Activated CD8-positive, alpha-beta T cell treated with anti-CD3 and anti-CD28 coated beads for 36 hours (primary cell): ENCODE data around the gene ATP1B2. TPM values are rescaled to one million over a fixed set of nuclear protein-coding genes. Genes with fewer than 3 reads are reported as not detected.

ENCODE experiments used
- ATAC-seq: fragments of 200-7000 bp; cut with Tn5 transposase; one replicate; pipeline ENCODE4 v1.10.0; 2021; ENCODE audit warnings: mild to moderate bottlenecking, moderate library complexity
- CTCF ChIA-PET: fragments of 350-600 bp; sonication (Branson Sonifier 250); formaldehyde crosslinking; loops from one replicate; lab custom pipeline; 2021; ENCODE audit warnings: antibody characterized with exemption; lab: Charles Lee
- POLR2A ChIA-PET: fragments of 350-600 bp; sonication (Branson Sonifier 250); formaldehyde crosslinking; loops from one replicate; lab custom pipeline; 2021; ENCODE audit warnings: antibody characterized with exemption; lab: Charles Lee
- DNase-seq: peaks from one replicate; pipeline ENCODE4 v3.0.0-alpha.2; 2020
- H3K27ac Mint-ChIP-seq: one replicate; pipeline ENCODE4 v1.8.0; 2021; ENCODE audit warnings: mild to moderate bottlenecking, mixed read lengths
- H3K27me3 Mint-ChIP-seq: one replicate; pipeline ENCODE4 v1.8.0; 2021; ENCODE audit warnings: mixed read lengths
- H3K36me3 Mint-ChIP-seq: one replicate; pipeline ENCODE4 v1.8.0; 2021; ENCODE audit warnings: low read depth, mixed read lengths
- H3K4me1 Mint-ChIP-seq: one replicate; pipeline ENCODE4 v1.8.0; 2021; ENCODE audit warnings: low read depth, mixed read lengths
- H3K4me3 Mint-ChIP-seq: one replicate; pipeline ENCODE4 v1.8.0; 2021; ENCODE audit warnings: mild to moderate bottlenecking, moderate library complexity, mixed read lengths
- H3K9me3 Mint-ChIP-seq: one replicate; pipeline ENCODE4 v1.8.0; 2021; ENCODE audit warnings: mixed read lengths
- intact Hi-C: fragments of 100-400 bp; cut with micrococcal nuclease; formaldehyde crosslinking; loops from one replicate; pipeline ENCODE4 v1.10.0; 2022
- total RNA-seq, 2 experiments: library from RNA; stranded (reverse); gene quantifications; one replicate each; pipeline ENCODE4 v1.2.3, GENCODE V29; 2021
- TF ChIP-seq, protein P1 (sequence below): fragments of 200-600 bp; IDR thresholded peaks from one replicate; pipeline ENCODE4 v1.8.0; 2022; ENCODE audit warnings: antibody characterized with exemption, mild to moderate bottlenecking

ATP1B2 gene
- total RNA-seq, 2 experiments from 2014 or later, result 0.38 TPM; not detected in 1

DNA sequence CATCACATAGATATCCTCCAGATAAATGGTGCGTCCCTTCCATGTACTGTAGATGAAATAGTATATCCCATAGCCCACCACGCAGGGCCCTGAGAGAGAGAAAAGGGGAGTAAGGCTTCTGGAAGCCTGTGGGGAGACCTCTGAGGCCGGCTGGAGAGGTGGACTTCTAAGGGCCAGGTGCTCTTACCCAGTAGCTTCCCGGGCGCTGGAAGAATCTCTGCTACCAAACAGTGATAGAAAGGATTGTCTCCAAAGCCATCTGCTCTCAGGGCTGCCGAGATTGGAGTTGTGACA is 23.8 kb upstream of the ATP1B2 start:
- Mint-ChIP-seq H3K36me3 (no peaks in the 10 kb centered on the region), H3K4me1 (peaks cover 10% of the 10 kb centered on the region), H3K27ac (peak overlapping the region; percentile 76), H3K9me3 (no peaks in the 10 kb centered on the region), H3K4me3 (peak overlapping the region; percentile 87), H3K27me3 (no peaks in the 10 kb centered on the region)
- POLR2A ChIA-PET, result interaction anchor here (0.9 to 4.7 kb wide), 9 partner anchors 9 to 257 kb away, joined by 3 to 41 read pairs (median 4); partner anchors contain the start of genes ATP1B2, CD68, FXR2 and SOX15
- TF ChIP-seq, protein P1, sequence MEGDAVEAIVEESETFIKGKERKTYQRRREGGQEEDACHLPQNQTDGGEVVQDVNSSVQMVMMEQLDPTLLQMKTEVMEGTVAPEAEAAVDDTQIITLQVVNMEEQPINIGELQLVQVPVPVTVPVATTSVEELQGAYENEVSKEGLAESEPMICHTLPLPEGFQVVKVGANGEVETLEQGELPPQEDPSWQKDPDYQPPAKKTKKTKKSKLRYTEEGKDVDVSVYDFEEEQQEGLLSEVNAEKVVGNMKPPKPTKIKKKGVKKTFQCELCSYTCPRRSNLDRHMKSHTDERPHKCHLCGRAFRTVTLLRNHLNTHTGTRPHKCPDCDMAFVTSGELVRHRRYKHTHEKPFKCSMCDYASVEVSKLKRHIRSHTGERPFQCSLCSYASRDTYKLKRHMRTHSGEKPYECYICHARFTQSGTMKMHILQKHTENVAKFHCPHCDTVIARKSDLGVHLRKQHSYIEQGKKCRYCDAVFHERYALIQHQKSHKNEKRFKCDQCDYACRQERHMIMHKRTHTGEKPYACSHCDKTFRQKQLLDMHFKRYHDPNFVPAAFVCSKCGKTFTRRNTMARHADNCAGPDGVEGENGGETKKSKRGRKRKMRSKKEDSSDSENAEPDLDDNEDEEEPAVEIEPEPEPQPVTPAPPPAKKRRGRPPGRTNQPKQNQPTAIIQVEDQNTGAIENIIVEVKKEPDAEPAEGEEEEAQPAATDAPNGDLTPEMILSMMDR, result no peak
- DNase-seq, result no peak
- intact Hi-C loops, result no loop called here
- no peak for ATAC-seq
- CTCF ChIA-PET, result interaction anchor here (1.0 to 2.3 kb wide), 5 partner anchors 9 to 66 kb away, joined by 3 to 16 read pairs (median 5); partner anchors contain the start of genes FXR2, TP53 and WRAP53

DNA sequence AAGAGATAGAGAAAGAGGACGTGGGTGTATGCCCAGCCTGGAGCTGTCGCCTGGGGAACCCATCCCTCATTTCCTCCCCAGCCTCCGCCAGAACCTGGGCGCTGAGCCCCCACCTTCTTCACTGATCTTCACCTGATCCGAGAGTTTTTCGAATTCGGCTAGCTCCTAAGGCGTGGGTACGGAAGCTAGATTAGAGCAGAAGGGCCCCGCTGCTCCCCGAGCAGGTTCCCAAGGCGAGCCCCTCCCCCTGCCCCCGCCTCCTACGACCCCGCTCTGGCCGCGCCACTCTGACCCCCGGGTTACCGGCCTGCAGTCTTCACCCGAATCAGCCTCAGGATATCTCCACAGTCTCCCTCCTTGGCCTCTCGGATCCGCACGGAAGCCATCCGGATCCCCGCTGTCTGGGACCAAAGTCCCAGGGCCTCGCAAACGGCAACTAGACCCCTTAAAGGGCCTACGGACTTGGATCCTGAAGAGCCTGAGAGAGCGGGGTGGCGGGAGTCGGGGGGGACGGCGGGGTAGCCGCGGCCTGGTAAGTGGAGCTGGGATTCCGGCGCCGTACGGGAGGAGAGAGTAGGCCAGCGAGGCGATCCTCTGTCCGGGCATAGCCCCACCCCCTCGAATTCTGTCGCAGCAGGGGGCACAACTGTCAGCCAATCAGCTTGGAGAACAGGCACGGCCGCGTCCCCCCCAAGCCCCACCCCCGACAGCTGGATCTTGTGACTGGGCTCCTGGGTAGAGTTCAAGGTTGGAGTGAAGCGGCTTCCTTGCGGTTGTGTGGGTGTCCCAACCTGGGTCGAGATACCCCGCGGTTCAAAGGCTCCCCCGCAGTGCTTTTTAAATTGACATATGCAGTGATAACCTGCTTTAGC is 23.2 kb upstream of the ATP1B2 start, which contains the start of gene SAT2:
Gene SAT2, minus strand, starts transcription at position 572 of the 872 bp plus-strand sequence. Its CDS starts 186 bp downstream, at position 386.
- no peaks in the 10 kb centered on the region for H3K27me3 Mint-ChIP-seq
- peak within 1 kb of the TSS; percentile 76 for H3K27ac Mint-ChIP-seq
- H3K4me1 Mint-ChIP-seq, result peaks cover 10% of the 10 kb centered on the region
- H3K9me3 Mint-ChIP-seq, result no peaks in the 10 kb centered on the region
- intact Hi-C loops, result no loop called here
- H3K4me3 Mint-ChIP-seq, result peak within 1 kb of the TSS; percentile 87
- ChIA-PET CTCF (interaction anchor here (0.8 to 2.3 kb wide), 8 partner anchors 9 to 80 kb away, joined by 3 to 16 read pairs (median 3); partner anchors contain the start of genes FXR2, TP53 and WRAP53), POLR2A (interaction anchor here (0.6 to 4.7 kb wide), 15 partner anchors 10 to 347 kb away, joined by 3 to 41 read pairs (median 3); partner anchors contain the start of genes ATP1B2, CD68, FXR2 and SOX15)
- TF ChIP-seq, protein P1, result no peak
- DNase-seq, result peak; percentile 93
- peak; percentile 96 for ATAC-seq
- H3K36me3 Mint-ChIP-seq, result no peaks in the 10 kb centered on the region

DNA sequence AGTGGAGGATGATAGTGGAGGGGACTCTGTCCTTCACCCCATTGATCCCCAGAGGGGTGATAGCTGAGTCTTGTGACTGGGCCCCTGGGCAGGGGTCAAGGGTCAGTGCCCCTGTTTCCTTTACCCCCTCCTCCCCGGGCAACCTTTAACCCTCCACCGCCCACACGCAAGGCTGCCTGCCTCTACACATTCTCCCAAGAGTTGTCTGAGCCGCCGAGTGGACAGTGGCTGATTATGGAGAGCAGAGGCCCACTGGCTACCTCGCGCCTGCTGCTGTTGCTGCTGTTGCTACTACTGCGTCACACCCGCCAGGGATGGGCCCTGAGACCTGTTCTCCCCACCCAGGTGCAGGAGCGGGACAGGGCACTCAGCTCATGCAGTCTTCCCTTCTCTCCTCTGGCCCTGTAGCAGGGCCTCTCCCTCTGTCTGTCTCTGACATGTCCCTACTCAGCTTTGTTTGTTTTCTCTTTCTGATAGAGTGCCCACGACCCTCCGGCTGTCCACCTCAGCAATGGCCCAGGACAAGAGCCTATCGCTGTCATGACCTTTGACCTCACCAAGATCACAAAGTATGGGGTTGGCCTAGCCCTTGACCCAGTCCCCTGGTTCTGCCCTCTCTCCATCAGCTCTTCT is 20.7 kb upstream of the ATP1B2 start, which contains the start of gene SHBG:
Gene SHBG, plus strand, starts transcription at position 197 of the 633 bp plus-strand sequence. Its CDS starts 38 bp downstream, at position 235.
- Mint-ChIP-seq H3K27me3 (no peaks in the 10 kb centered on the region), H3K4me1 (peaks cover 10% of the 10 kb centered on the region), H3K27ac (no peak within 1 kb of the TSS), H3K9me3 (no peaks in the 10 kb centered on the region), H3K4me3 (no peak within 1 kb of the TSS), H3K36me3 (no peaks in the 10 kb centered on the region)
- TF ChIP-seq, protein P1, result no peak
- ATAC-seq, result no peak
- no peak for DNase-seq
- ChIA-PET POLR2A (interaction anchor here (1.4 to 1.6 kb wide), 2 partner anchors 43 to 57 kb away, joined by 3 to 9 read pairs; partner anchors contain the start of gene TP53), CTCF (interaction anchor here (0.9 to 5.9 kb wide), 2 partner anchors 58 to 84 kb away, joined by 3 to 63 read pairs; partner anchors contain the start of genes TP53 and WRAP53)
- intact Hi-C loops, result loop anchor here (5.0 kb wide), 1 partner anchor 57 kb away; the partner anchor contains the start of genes TP53 and WRAP53

- Mint-ChIP-seq H3K27ac (no peak overlapping the region), H3K36me3 (no peaks in the 10 kb centered on the region), H3K4me1 (peaks cover 8% of the 10 kb centered on the region), H3K27me3 (no peaks in the 10 kb centered on the region), H3K4me3 (no peak overlapping the region), H3K9me3 (no peaks in the 10 kb centered on the region)
- ChIA-PET POLR2A (interaction anchor here (0.5 to 1.2 kb wide), 6 partner anchors 19 to 75 kb away, joined by 3 to 4 read pairs (median 3); partner anchors contain the start of genes ATP1B2, TP53 and WRAP53), CTCF (interaction anchor here (0.8 to 5.9 kb wide), 11 partner anchors 11 to 243 kb away, joined by 3 to 63 read pairs (median 3); partner anchors contain the start of genes FXR2, TP53 and WRAP53)
- intact Hi-C loops, result loop anchor here (5.0 kb wide), 1 partner anchor 56 kb away; the partner anchor contains the start of genes TP53 and WRAP53
- TF ChIP-seq, protein P1, result no peak
- DNase-seq (no peak), ATAC-seq (no peak)
Measured at GRCh38 chr17:7631398-7632380, 19.0 kb upstream of the ATP1B2 start.
